ENCODE measurements around the gene FUT4.

Gene FUT4, protein sequence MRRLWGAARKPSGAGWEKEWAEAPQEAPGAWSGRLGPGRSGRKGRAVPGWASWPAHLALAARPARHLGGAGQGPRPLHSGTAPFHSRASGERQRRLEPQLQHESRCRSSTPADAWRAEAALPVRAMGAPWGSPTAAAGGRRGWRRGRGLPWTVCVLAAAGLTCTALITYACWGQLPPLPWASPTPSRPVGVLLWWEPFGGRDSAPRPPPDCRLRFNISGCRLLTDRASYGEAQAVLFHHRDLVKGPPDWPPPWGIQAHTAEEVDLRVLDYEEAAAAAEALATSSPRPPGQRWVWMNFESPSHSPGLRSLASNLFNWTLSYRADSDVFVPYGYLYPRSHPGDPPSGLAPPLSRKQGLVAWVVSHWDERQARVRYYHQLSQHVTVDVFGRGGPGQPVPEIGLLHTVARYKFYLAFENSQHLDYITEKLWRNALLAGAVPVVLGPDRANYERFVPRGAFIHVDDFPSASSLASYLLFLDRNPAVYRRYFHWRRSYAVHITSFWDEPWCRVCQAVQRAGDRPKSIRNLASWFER

GRCh38 chr11:94543695-94544645 lies at the start of gene FUT4:
Gene FUT4, plus strand, starts transcription at chr11:94543921. Its CDS starts 213 bp downstream, at chr11:94544134.
- Histone ChIP-seq H4K20me1 (ENCODE audit: insufficient read depth, low read length) (peaks cover 4% of the 10 kb centered on the region; the same call in 1 of the 2 replicates), H3K27ac (ENCODE audit: low read length) (peak within 1 kb of the TSS; percentile 97), H3K9ac (ENCODE audit: low read depth, low read length) (peak within 1 kb of the TSS; percentile 89), H3K4me2 (ENCODE audit: insufficient read depth, low read length) (peak within 1 kb of the TSS; percentile 83), H3K27me3 (ENCODE audit: insufficient read depth, low read length, poor library complexity) (no peaks in the 10 kb centered on the region), H2AFZ (ENCODE audit: low read depth, low read length) (peak within 1 kb of the TSS; percentile 93), H3K79me2 (ENCODE audit: insufficient read depth, low read length) (peaks cover 45% of the 10 kb centered on the region), H3K4me3 (ENCODE audit: low read depth in 1 of 2, low read length in 2 of 2) (peak within 1 kb of the TSS; percentile 55 to 71), H3K9me3 (ENCODE audit: insufficient read depth, low read length, severe bottlenecking) (no peaks in the 10 kb centered on the region), H3K36me3 (ENCODE audit: insufficient read depth, low read length) (peaks cover 19% of the 10 kb centered on the region), H3K4me1 (ENCODE audit: insufficient read depth, low read length) (peaks cover 55% of the 10 kb centered on the region)
- peak; percentile 83 for ATAC-seq (ENCODE audit: insufficient read depth, low read depth)
- TF ChIP-seq, protein P1, sequence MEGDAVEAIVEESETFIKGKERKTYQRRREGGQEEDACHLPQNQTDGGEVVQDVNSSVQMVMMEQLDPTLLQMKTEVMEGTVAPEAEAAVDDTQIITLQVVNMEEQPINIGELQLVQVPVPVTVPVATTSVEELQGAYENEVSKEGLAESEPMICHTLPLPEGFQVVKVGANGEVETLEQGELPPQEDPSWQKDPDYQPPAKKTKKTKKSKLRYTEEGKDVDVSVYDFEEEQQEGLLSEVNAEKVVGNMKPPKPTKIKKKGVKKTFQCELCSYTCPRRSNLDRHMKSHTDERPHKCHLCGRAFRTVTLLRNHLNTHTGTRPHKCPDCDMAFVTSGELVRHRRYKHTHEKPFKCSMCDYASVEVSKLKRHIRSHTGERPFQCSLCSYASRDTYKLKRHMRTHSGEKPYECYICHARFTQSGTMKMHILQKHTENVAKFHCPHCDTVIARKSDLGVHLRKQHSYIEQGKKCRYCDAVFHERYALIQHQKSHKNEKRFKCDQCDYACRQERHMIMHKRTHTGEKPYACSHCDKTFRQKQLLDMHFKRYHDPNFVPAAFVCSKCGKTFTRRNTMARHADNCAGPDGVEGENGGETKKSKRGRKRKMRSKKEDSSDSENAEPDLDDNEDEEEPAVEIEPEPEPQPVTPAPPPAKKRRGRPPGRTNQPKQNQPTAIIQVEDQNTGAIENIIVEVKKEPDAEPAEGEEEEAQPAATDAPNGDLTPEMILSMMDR (IDR thresholded peaks at IDR 0.05; ENCODE audit: borderline replicate concordance, extremely low read depth, low read length, poor library complexity, severe bottlenecking), result peak; percentile 12
- TF ChIP-seq EZH2 (IDR thresholded peaks at IDR 0.05; ENCODE audit: borderline replicate concordance, low read depth, low read length, severe bottlenecking), result no peak
- peak; percentile 82 for DNase-seq

DNA sequence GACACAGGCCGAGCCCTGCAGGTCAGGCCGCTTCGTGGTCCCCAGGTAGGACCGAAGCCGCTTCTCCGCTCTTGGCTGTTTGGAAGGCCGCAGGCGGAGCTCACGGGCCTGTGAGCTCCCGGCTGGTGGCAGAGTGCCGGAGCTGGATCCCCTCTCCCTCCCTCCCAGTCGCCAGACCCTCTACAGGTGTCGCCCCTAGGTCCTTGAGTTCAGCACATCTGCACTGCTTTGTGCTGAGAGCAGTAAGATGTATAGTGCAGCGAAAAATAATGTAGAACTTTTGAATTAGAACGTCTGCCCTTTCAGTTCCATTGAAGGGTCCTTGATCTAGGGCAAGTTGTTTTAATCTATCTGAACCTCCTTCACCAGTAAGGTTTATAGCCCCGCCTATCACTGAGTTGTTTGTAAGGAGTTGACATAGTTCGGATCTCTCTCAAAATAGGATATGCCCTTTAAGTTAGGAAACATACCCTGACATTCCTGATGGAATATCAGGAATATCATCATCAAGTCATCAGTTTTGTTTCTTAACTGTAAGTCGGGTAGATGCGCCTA lies 49.5 kb upstream of the FUT4 start:
- DNase-seq, result no peak
- Histone ChIP-seq H3K4me1 (ENCODE audit: insufficient read depth, low read length) (peaks cover 35% of the 10 kb centered on the region), H3K27me3 (ENCODE audit: insufficient read depth, low read length, poor library complexity) (no peaks in the 10 kb centered on the region), H3K27ac (ENCODE audit: low read length) (peak overlapping the region; percentile 78), H3K9ac (ENCODE audit: low read depth, low read length) (peak overlapping the region; percentile 92), H3K4me3 (ENCODE audit: low read depth in 1 of 2, low read length in 2 of 2) (peak overlapping the region; percentile 85 to 87), H2AFZ (ENCODE audit: low read depth, low read length) (peak overlapping the region; percentile 79), H4K20me1 (ENCODE audit: insufficient read depth, low read length) (peaks cover 9% of the 10 kb centered on the region), H3K9me3 (ENCODE audit: insufficient read depth, low read length, severe bottlenecking) (no peaks in the 10 kb centered on the region), H3K79me2 (ENCODE audit: insufficient read depth, low read length) (peaks cover 63% of the 10 kb centered on the region), H3K4me2 (ENCODE audit: insufficient read depth, low read length) (peak overlapping the region; percentile 89), H3K36me3 (ENCODE audit: insufficient read depth, low read length) (peaks cover 51% of the 10 kb centered on the region)
- no peak for TF ChIP-seq EZH2 (IDR thresholded peaks at IDR 0.05; ENCODE audit: borderline replicate concordance, low read depth, low read length, severe bottlenecking)
- TF ChIP-seq, protein P1 (IDR thresholded peaks at IDR 0.05; ENCODE audit: borderline replicate concordance, extremely low read depth, low read length, poor library complexity, severe bottlenecking), result no peak
- peak; percentile 67 for ATAC-seq (ENCODE audit: insufficient read depth, low read depth)

DNA sequence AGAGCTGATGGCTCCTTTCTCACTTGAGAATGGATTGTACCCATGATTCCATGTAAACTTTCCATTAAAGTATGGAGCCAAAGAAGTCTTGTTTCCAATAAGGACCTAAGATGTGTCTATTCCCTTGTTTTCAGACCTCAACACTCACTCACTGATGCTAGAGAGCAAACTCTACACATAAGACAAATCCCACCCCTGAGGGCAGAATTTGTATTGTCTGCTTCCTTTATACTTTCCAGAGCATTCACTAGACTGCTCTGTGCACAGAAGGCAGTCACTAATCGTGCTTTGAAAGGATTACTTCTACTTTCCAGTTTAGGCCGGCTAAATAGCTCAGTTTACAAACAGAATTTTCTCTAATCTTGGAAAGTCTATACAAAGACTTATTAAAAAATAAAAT lies 43.5 kb upstream of the FUT4 start:
- H2AFZ ChIP-seq (ENCODE audit: low read depth, low read length), result no peak overlapping the region
- no peaks in the 10 kb centered on the region for H3K27me3 ChIP-seq (ENCODE audit: insufficient read depth, low read length, poor library complexity)
- no peak overlapping the region for H3K9ac ChIP-seq (ENCODE audit: low read depth, low read length)
- H3K4me3 ChIP-seq (ENCODE audit: low read depth in 1 of 2, low read length in 2 of 2), result no peak overlapping the region
- no peak overlapping the region for H3K4me2 ChIP-seq (ENCODE audit: insufficient read depth, low read length)
- H4K20me1 ChIP-seq (ENCODE audit: insufficient read depth, low read length), result peaks cover 6% of the 10 kb centered on the region; the same call in 1 of the 2 replicates
- H3K36me3 ChIP-seq (ENCODE audit: insufficient read depth, low read length), result peaks cover 46% of the 10 kb centered on the region
- H3K4me1 ChIP-seq (ENCODE audit: insufficient read depth, low read length), result peaks cover 7% of the 10 kb centered on the region
- no peaks in the 10 kb centered on the region for H3K9me3 ChIP-seq (ENCODE audit: insufficient read depth, low read length, severe bottlenecking)
- TF ChIP-seq EZH2 (IDR thresholded peaks at IDR 0.05; ENCODE audit: borderline replicate concordance, low read depth, low read length, severe bottlenecking), result no peak
- TF ChIP-seq, protein P1 (IDR thresholded peaks at IDR 0.05; ENCODE audit: borderline replicate concordance, extremely low read depth, low read length, poor library complexity, severe bottlenecking), result no peak
- H3K27ac ChIP-seq (ENCODE audit: low read length), result no peak overlapping the region
- ATAC-seq (ENCODE audit: insufficient read depth, low read depth), result no peak
- peaks cover 9% of the 10 kb centered on the region for H3K79me2 ChIP-seq (ENCODE audit: insufficient read depth, low read length)
- no peak for DNase-seq

Data from DND-41 (cell line).